ENCODE results near the gene DDX5. TPM values are rescaled to one million over a fixed set of nuclear protein-coding genes. Genes with fewer than 3 reads are reported as not detected.

Gene DDX5
- total and polyA plus RNA-seq, 2 of the 13 experiments (the other 11 are each of a cell fraction or from before 2014, with no cell fraction given) = 503 to 684 TPM

DNA sequence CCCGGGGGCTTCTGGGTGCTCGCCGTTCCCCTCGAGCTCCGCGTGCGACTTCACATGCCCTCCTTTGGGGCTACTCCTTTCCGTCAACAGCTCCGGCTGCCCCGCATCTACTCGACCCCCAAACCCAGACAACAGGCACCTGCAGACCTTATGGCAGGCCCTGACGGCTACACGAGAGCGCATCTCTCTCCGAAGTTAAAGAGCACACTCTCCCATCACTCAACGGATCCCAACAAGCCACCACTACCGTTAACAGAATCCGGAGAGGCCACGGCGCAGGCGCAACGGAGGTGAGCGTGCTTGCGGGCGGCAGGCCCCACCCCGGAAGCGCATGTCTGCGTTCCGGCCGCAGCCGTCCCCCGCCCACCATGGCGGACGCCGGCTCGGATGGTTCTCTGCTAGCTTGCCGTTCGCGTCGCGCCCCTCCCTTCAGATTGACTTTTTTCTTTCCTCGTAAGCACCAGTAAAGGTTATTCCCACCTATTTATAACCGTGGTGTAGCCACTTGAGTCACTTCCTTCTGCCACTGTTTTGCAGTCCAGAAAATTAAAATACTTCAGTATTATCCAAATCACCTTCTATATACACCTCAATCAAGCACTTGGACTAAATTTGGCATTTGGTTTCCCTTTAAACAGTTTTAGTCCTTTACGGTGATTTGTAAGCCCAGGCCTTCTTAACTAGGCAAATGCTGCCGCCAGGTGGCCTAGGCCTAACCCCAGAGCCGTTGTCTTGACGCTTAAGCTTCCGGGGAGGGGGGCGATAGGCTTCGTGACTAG lies 9.1 kb downstream of the DDX5 start, which contains the start of gene POLG2 (continued):
- TF ChIP-seq, protein P1, sequence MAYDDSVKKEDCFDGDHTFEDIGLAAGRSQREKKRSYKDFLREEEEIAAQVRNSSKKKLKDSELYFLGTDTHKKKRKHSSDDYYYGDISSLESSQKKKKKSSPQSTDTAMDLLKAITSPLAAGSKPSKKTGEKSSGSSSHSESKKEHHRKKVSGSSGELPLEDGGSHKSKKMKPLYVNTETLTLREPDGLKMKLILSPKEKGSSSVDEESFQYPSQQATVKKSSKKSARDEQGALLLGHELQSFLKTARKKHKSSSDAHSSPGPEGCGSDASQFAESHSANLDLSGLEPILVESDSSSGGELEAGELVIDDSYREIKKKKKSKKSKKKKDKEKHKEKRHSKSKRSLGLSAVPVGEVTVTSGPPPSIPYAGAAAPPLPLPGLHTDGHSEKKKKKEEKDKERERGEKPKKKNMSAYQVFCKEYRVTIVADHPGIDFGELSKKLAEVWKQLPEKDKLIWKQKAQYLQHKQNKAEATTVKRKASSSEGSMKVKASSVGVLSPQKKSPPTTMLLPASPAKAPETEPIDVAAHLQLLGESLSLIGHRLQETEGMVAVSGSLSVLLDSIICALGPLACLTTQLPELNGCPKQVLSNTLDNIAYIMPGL (CRISPR knock-in tag; IDR thresholded peaks at IDR 0.05; ENCODE audit: borderline replicate concordance in 1 of 2, low read depth in 1 of 2) = peak; percentile 81 to 93
- TF ChIP-seq FOSL1 (CRISPR knock-in tag; IDR thresholded peaks at IDR 0.05; ENCODE audit: borderline replicate concordance) = peak; percentile 46; the same call in 1 of the 2 replicates
- TF ChIP-seq, protein P2, sequence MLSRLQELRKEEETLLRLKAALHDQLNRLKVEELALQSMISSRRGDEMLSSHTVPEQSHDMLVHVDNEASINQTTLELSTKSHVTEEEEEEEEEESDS (CRISPR knock-in tag; IDR thresholded peaks at IDR 0.05; ENCODE audit: borderline replicate concordance) = peak; percentile 74; the same call in 1 of the 2 replicates
- TF ChIP-seq ZNF510 (CRISPR knock-in tag; IDR thresholded peaks at IDR 0.05; ENCODE audit: low read depth) = peak; percentile 91; the same call in 1 of the 2 replicates
- TF ChIP-seq, protein P3, sequence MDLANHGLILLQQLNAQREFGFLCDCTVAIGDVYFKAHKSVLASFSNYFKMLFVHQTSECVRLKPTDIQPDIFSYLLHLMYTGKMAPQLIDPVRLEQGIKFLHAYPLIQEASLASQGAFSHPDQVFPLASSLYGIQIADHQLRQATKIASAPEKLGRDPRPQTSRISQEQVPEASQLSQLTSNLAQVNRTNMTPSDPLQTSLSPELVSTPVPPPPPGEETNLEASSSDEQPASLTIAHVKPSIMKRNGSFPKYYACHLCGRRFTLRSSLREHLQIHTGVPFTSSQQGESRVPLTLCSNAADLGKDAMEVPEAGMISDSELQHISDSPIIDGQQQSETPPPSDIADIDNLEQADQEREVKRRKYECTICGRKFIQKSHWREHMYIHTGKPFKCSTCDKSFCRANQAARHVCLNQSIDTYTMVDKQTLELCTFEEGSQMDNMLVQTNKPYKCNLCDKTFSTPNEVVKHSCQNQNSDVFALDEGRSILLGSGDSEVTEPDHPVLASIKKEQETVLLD (CRISPR knock-in tag; IDR thresholded peaks at IDR 0.05; ENCODE audit: low read depth) = 0 out of 2 replicates have a peak, but pooled peaks have one; percentile 54
- peak; percentile 100 for TF ChIP-seq AGO1 (IDR thresholded peaks at IDR 0.05; ENCODE audit: low read depth, low read length, poor library complexity, severe bottlenecking)
- TF ChIP-seq, protein P4, sequence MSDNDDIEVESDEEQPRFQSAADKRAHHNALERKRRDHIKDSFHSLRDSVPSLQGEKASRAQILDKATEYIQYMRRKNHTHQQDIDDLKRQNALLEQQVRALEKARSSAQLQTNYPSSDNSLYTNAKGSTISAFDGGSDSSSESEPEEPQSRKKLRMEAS (IDR thresholded peaks at IDR 0.05) = peak; percentile 90
- 0 out of 2 replicates have a peak, but pooled peaks have one; percentile 38 for TF ChIP-seq NCOR1 (IDR thresholded peaks at IDR 0.05; ENCODE audit: borderline replicate concordance, low read length)
- peak; percentile 96 for TF ChIP-seq POLR2AphosphoS5 (IDR thresholded peaks at IDR 0.05; ENCODE audit: low read depth, low read length)
- peak; percentile 71 for TF ChIP-seq GATAD2A (CRISPR knock-in tag; IDR thresholded peaks at IDR 0.05)
- peak; percentile 8; the same call in 1 of the 2 replicates for TF ChIP-seq ZNF615 (CRISPR knock-in tag; IDR thresholded peaks at IDR 0.05; ENCODE audit: borderline replicate concordance)
- peak; percentile 78 for TF ChIP-seq PHF5A (CRISPR knock-in tag; IDR thresholded peaks at IDR 0.05; ENCODE audit: low read depth, unreplicated experiment)
- no peak for TF ChIP-seq RNF2 (conservative IDR thresholded peaks at IDR 0.05; ENCODE audit: low read depth)
- 0 out of 2 replicates have a peak, but pooled peaks have one; percentile 33 for TF ChIP-seq ZNF530 (CRISPR knock-in tag; IDR thresholded peaks at IDR 0.05; ENCODE audit: low read depth)
- TF ChIP-seq, protein P5, sequence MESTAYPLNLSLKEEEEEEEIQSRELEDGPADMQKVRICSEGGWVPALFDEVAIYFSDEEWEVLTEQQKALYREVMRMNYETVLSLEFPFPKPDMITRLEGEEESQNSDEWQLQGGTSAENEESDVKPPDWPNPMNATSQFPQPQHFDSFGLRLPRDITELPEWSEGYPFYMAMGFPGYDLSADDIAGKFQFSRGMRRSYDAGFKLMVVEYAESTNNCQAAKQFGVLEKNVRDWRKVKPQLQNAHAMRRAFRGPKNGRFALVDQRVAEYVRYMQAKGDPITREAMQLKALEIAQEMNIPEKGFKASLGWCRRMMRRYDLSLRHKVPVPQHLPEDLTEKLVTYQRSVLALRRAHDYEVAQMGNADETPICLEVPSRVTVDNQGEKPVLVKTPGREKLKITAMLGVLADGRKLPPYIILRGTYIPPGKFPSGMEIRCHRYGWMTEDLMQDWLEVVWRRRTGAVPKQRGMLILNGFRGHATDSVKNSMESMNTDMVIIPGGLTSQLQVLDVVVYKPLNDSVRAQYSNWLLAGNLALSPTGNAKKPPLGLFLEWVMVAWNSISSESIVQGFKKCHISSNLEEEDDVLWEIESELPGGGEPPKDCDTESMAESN (CRISPR knock-in tag; conservative IDR thresholded peaks at IDR 0.05) = peak; percentile 56; the same call in 1 of the 2 replicates
- no peak for TF ChIP-seq PRPF4 (IDR thresholded peaks at IDR 0.05; ENCODE audit: low read depth, low read length, poor library complexity, severe bottlenecking)
- 0 out of 2 replicates have a peak, but pooled peaks have one; percentile 84 for TF ChIP-seq ZNF468 (CRISPR knock-in tag; IDR thresholded peaks at IDR 0.05)

All from HepG2 (cell line).